HL-60 (cell line): ENCODE data around the gene PYROXD2.

Experiments used
- DNase-seq, 2 experiments: peaks; one replicate each; pipeline ENCODE4 v3.0.0-alpha.2; 2010 to 2020; ENCODE audit warnings: low read depth in 1 of 2, low spot score in 1 of 2
- H3K27ac ChIP-seq: fragments of 250-450 bp; sonication (Bioruptor Pico); replicated peaks from 2 replicates; pipeline ENCODE4 v1.5.1; 2020; ENCODE audit warnings: mild to moderate bottlenecking, moderate library complexity
- H3K27me3 ChIP-seq: fragments of 250-450 bp; sonication (Bioruptor Pico); 2 replicates; pipeline ENCODE4 v1.5.1; 2021; ENCODE audit warnings: mild to moderate bottlenecking, moderate library complexity; ENCODE audit not compliant: insufficient read depth, poor library complexity, severe bottlenecking
- H3K4me3 ChIP-seq: replicated peaks from 2 replicates; pipeline ENCODE4 v1.5.1; 2011; ENCODE audit warnings: mild to moderate bottlenecking, control low read depth, low read length; ENCODE audit not compliant: insufficient read depth
- CTCF ChIP-seq: IDR thresholded peaks from one replicate; pipeline ENCODE4 v1.5.1; 2011; ENCODE audit warnings: low read length, control low read depth, inconsistent platforms; ENCODE audit not compliant: insufficient read depth
- GABPA ChIP-seq: IDR thresholded peaks from 2 replicates; pipeline ENCODE4 v1.6.1; 2012; ENCODE audit warnings: low read depth
- POLR2AphosphoS5 ChIP-seq: IDR thresholded peaks from 2 replicates; pipeline ENCODE4 v1.6.1; 2012; ENCODE audit warnings: low read depth
- REST ChIP-seq: IDR thresholded peaks from 2 replicates; pipeline ENCODE4 v1.6.1; 2012; ENCODE audit warnings: low read depth; ENCODE audit not compliant: insufficient replicate concordance
- SPI1 ChIP-seq: IDR thresholded peaks from 2 replicates; pipeline ENCODE4 v1.6.1; 2012; ENCODE audit warnings: low read depth, mild to moderate bottlenecking, borderline replicate concordance

Gene PYROXD2

GRCh38 chr10:98364432-98365102, 50.4 kb downstream of the PYROXD2 start:
- no peak overlapping the region for H3K4me3 ChIP-seq
- H3K27ac ChIP-seq: no peak overlapping the region
- DNase-seq: no peak
- H3K27me3 ChIP-seq: no peaks in the 10 kb centered on the region
- TF ChIP-seq CTCF: no peak
- TF ChIP-seq SPI1: no peak
- TF ChIP-seq GABPA: no peak
- no peak for TF ChIP-seq POLR2AphosphoS5
- TF ChIP-seq REST: no peak

GRCh38 chr10:98363220-98363619, 51.8 kb downstream of the PYROXD2 start:
- no peak for DNase-seq
- Histone ChIP-seq H3K27me3 (no peaks in the 10 kb centered on the region), H3K4me3 (no peak overlapping the region), H3K27ac (no peak overlapping the region)
- TF ChIP-seq CTCF: no peak
- no peak for TF ChIP-seq SPI1
- no peak for TF ChIP-seq REST
- no peak for TF ChIP-seq POLR2AphosphoS5
- TF ChIP-seq GABPA: no peak

- no peak overlapping the region for H3K27ac ChIP-seq
- TF ChIP-seq CTCF: no peak
- no peak for TF ChIP-seq SPI1
- no peak for TF ChIP-seq POLR2AphosphoS5
- no peak for TF ChIP-seq GABPA
- TF ChIP-seq REST: no peak
- no peak for DNase-seq
- H3K27me3 ChIP-seq: no peaks in the 10 kb centered on the region
- no peak overlapping the region for H3K4me3 ChIP-seq
Observed at GRCh38 chr10:98361131-98362025, 53.6 kb downstream of the PYROXD2 start.
